Fibroblast of mammary gland (primary cell): ENCODE results near the gene NUP62CL.
"Not testable (repeated sequence)": the region's sequence is repeated elsewhere in the genome, so short reads cannot be mapped to it uniquely, and the experiment has no call there.

Source experiments
- DNase-seq: peaks from one replicate; pipeline ENCODE4 v3.0.0-alpha.2; 2010; ENCODE audit warnings: low read depth
- H3K4me3 ChIP-seq: 2 replicates; pipeline ENCODE4 v1.5.1; 2011; ENCODE audit warnings: low read depth, mild to moderate bottlenecking, low read length, moderate library complexity; ENCODE audit not compliant: control insufficient read depth
- TF ChIP-seq, protein P1 (sequence below): conservative IDR thresholded peaks from 2 replicates; pipeline ENCODE4 v1.5.1; 2011; ENCODE audit warnings: low read depth, low read length, inconsistent platforms; ENCODE audit not compliant: control insufficient read depth, insufficient read depth

NUP62CL gene

GRCh38 chrX:107168712-107169111 is 37.5 kb downstream of the NUP62CL start:
- no peak for DNase-seq
- TF ChIP-seq, protein P1, sequence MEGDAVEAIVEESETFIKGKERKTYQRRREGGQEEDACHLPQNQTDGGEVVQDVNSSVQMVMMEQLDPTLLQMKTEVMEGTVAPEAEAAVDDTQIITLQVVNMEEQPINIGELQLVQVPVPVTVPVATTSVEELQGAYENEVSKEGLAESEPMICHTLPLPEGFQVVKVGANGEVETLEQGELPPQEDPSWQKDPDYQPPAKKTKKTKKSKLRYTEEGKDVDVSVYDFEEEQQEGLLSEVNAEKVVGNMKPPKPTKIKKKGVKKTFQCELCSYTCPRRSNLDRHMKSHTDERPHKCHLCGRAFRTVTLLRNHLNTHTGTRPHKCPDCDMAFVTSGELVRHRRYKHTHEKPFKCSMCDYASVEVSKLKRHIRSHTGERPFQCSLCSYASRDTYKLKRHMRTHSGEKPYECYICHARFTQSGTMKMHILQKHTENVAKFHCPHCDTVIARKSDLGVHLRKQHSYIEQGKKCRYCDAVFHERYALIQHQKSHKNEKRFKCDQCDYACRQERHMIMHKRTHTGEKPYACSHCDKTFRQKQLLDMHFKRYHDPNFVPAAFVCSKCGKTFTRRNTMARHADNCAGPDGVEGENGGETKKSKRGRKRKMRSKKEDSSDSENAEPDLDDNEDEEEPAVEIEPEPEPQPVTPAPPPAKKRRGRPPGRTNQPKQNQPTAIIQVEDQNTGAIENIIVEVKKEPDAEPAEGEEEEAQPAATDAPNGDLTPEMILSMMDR = no peak
- H3K4me3 ChIP-seq = no peak overlapping the region

DNA sequence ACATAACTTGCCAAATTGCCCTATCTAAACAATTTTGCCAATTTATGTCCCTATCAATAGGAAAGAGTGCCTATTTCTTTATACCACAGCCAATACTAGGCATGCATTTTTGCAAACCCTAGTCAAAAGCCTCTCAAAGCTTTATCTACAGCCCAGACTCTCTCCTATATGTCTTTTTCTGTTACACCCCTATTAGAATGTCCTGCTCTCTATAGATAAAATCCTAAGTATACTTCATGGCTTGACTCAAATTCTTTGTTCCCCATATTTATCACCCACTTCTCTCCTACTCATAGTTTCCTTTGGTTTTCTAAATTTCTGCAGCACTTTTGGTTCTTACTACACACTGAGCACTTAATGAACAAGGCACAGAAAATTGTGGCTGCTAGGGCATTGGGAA is 38.0 kb downstream of the NUP62CL start:
- no peak for DNase-seq
- TF ChIP-seq, protein P1 = no peak
- no peak overlapping the region for H3K4me3 ChIP-seq

DNA sequence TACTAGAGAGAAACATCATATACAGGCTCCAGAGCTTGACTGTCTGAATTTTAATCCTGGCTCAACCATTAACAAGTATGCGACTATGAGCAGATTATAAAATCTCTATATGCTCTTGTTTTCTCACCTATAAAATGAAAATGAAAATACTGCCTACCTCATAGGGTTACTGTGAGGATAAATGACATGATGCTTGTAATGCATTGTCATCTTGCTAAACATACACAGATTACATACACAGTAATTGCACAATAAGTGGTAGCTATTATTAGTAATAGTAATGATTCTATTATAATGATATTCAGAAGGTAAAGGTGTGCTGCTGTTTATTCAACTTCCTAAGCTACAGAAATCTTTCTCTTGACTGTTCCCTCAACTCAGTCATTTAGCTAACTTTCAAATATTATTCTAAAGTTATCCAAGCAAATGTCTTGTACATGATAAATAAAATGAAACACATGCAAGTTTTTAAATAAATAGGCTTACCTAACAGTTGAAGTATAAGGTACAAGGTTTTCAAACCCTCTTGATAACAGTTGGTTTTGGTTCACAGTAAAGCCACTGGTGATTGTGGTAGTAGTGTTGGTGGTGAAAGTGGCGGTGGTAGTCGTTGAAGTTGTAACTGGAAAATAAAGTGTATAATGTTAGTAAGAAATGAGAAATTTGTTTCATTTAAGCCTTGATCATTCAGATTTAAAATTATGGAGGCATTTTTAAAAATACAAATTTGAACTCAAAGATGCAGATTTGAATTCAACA is 38.9 kb downstream of the NUP62CL start:
- TF ChIP-seq, protein P1 = no peak
- H3K4me3 ChIP-seq = no peak overlapping the region
- DNase-seq = no peak

DNA sequence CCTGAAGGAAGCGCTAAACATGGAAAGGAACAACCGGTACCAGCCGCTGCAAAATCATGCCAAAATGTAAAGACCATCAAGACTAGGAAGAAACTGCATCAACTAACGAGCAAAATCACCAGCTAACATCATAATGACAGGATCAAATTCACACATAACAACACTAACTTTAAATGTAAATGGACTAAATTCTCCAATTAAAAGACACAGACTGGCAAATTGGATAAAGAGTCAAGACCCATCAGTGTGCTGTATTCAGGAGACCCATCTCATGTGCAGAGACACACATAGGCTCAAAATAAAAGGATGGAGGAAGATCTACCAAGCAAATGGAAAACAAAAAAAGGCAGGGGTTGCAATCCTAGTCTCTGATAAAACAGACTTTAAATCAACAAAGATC is 48.6 kb downstream of the NUP62CL start:
- not testable (repeated sequence) for H3K4me3 ChIP-seq, DNase-seq

- H3K4me3 ChIP-seq, DNase-seq: not testable (repeated sequence)
Measured at GRCh38 chrX:107155621-107156430, 50.4 kb downstream of the NUP62CL start.

GRCh38 chrX:107154787-107155620 is 51.2 kb downstream of the NUP62CL start:
- H3K4me3 ChIP-seq = no peak overlapping the region
- peak; percentile 59 for DNase-seq
- TF ChIP-seq, protein P1 = no peak

GRCh38 chrX:107153005-107153404 is 53.2 kb downstream of the NUP62CL start:
- no peak for DNase-seq
- no peak overlapping the region for H3K4me3 ChIP-seq
- TF ChIP-seq, protein P1 = no peak
